ENCODE data around the gene SMARCAL1.

SMARCAL1 gene

DNA sequence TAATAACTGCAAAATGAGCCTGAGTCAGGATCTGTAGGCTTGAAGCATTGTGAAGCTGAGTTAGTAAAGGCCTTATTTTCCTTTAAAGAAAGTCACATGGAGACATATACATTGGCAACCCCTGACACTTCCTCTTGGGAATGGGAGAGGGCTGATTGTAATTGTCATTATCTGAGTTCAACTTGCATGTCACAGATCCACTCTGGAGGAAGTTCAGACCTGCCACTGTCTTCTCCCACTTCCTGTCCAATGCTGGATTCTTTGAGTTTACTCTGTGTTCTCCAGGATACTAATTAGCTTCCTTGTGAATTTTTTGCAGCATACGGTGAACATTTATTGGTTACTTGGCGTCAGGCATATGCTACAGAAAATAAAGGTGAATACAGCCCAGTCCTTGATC lies 34.1 kb downstream of the SMARCAL1 start:
- in situ Hi-C loops (cut with HindIII; ENCODE audit: low pct_ligation_motif_present, low sequenced_read_pairs), result no loop called here
- no peak for DNase-seq
- TF ChIP-seq, protein P1, sequence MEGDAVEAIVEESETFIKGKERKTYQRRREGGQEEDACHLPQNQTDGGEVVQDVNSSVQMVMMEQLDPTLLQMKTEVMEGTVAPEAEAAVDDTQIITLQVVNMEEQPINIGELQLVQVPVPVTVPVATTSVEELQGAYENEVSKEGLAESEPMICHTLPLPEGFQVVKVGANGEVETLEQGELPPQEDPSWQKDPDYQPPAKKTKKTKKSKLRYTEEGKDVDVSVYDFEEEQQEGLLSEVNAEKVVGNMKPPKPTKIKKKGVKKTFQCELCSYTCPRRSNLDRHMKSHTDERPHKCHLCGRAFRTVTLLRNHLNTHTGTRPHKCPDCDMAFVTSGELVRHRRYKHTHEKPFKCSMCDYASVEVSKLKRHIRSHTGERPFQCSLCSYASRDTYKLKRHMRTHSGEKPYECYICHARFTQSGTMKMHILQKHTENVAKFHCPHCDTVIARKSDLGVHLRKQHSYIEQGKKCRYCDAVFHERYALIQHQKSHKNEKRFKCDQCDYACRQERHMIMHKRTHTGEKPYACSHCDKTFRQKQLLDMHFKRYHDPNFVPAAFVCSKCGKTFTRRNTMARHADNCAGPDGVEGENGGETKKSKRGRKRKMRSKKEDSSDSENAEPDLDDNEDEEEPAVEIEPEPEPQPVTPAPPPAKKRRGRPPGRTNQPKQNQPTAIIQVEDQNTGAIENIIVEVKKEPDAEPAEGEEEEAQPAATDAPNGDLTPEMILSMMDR (IDR thresholded peaks at IDR 0.05; ENCODE audit: low read depth, low read length, missing control alignments), result no peak
- Histone ChIP-seq H3K27ac (no peak overlapping the region), H3K36me3 (replicated peaks) (peaks cover 28% of the 10 kb centered on the region), H3K27me3 (replicated peaks) (no peaks in the 10 kb centered on the region), H3K4me3 (ENCODE audit: low read depth, low read length) (no peak overlapping the region)

DNA sequence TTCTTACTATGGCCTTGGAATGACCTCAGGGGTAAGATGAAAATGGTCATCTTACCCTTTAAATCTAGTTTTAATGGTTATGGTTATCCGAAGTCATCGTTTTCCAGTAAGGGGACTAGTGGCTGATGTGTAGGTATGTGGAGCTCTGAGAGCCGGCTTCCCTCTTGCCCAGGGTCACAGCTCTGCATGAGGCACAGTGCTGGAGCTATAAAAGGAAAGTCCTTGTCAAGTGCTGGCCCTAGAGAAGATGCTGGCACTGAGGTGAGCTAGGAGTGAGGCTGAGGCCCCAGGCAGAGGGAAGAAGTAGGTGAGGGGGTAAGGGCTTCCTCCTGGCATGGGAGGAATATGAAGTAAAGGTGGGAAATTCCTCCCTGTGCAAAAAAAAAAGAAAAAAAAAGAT lies 35.0 kb downstream of the SMARCAL1 start:
- H3K4me3 ChIP-seq (ENCODE audit: low read depth, low read length), result no peak overlapping the region
- in situ Hi-C loops (cut with HindIII; ENCODE audit: low pct_ligation_motif_present, low sequenced_read_pairs), result no loop called here
- TF ChIP-seq, protein P1 (IDR thresholded peaks at IDR 0.05; ENCODE audit: low read depth, low read length, missing control alignments), result no peak
- no peak for DNase-seq
- peaks cover 31% of the 10 kb centered on the region for H3K36me3 ChIP-seq (replicated peaks)
- H3K27me3 ChIP-seq (replicated peaks), result no peaks in the 10 kb centered on the region
- H3K27ac ChIP-seq, result no peak overlapping the region

DNA sequence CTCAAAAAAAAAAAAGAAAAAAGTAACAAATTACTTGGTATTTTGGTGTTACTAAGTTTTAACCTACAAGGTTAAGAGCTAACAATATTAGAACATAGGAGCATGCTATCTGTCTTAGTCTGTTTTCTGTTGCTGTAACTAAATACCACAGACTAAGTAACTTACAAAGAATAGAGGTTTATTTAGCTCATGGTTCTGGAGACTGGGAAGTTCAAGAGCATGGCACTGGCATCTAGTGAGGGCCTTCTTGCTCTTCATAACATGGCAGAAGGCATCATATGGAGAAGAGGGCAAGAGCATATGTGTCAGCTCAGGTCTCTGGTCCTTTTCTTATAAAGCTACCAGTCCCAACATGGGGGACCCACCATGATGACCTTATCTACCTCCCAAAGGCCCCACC lies 36.5 kb downstream of the SMARCAL1 start:
- H3K36me3 ChIP-seq (replicated peaks), result peaks cover 40% of the 10 kb centered on the region
- no peak for DNase-seq
- H3K27ac ChIP-seq, result no peak overlapping the region
- H3K4me3 ChIP-seq (ENCODE audit: low read depth, low read length), result no peak overlapping the region
- H3K27me3 ChIP-seq (replicated peaks), result no peaks in the 10 kb centered on the region
- TF ChIP-seq, protein P1 (IDR thresholded peaks at IDR 0.05; ENCODE audit: low read depth, low read length, missing control alignments), result no peak
- in situ Hi-C loops (cut with HindIII; ENCODE audit: low pct_ligation_motif_present, low sequenced_read_pairs), result no loop called here

DNA sequence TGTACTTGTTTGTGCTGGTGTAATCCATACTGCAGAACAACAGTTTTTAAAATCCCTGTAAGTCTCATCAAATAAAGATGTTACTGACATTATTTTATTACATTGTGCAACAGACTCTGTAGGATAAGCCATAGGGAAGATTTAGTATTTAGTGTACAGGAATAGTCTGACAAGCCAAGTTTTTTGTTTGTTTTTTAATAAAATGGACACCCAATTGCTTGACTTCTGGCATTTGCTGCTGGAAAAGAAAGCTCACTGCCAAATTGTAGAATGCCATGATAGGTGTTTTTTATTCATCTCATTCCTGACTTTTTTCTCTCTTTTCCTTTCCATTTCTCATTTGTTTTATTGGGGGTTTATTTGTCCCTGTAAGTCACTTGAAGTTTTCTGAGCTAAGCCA lies 38.1 kb downstream of the SMARCAL1 start:
- no peak overlapping the region for H3K27ac ChIP-seq
- peaks cover 51% of the 10 kb centered on the region for H3K36me3 ChIP-seq (replicated peaks)
- TF ChIP-seq, protein P1 (IDR thresholded peaks at IDR 0.05; ENCODE audit: low read depth, low read length, missing control alignments), result no peak
- in situ Hi-C loops (cut with HindIII; ENCODE audit: low pct_ligation_motif_present, low sequenced_read_pairs), result no loop called here
- no peak overlapping the region for H3K4me3 ChIP-seq (ENCODE audit: low read depth, low read length)
- DNase-seq, result no peak
- no peaks in the 10 kb centered on the region for H3K27me3 ChIP-seq (replicated peaks)

DNA sequence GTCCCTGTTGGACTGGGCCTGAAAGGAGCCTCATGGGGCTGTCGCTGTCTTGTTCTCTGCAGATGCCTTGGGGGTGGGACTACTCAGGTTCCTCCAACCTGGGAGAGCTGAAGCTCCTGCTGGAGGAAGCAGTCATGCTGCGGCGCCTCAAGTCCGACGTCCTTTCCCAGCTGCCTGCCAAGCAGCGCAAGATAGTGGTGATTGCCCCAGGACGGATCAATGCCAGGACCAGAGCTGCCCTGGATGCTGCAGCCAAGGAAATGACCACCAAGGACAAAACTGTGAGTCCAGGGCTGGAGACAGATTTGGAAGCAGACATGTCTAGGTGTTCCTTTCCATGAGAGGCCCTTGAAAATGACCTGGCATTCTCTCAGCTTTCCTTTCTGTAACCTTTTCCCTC lies 38.5 kb downstream of the SMARCAL1 start:
- peaks cover 55% of the 10 kb centered on the region for H3K36me3 ChIP-seq (replicated peaks)
- H3K4me3 ChIP-seq (ENCODE audit: low read depth, low read length), result no peak overlapping the region
- TF ChIP-seq, protein P1 (IDR thresholded peaks at IDR 0.05; ENCODE audit: low read depth, low read length, missing control alignments), result no peak
- no peaks in the 10 kb centered on the region for H3K27me3 ChIP-seq (replicated peaks)
- in situ Hi-C loops (cut with HindIII; ENCODE audit: low pct_ligation_motif_present, low sequenced_read_pairs), result no loop called here
- no peak overlapping the region for H3K27ac ChIP-seq
- no peak for DNase-seq

DNA sequence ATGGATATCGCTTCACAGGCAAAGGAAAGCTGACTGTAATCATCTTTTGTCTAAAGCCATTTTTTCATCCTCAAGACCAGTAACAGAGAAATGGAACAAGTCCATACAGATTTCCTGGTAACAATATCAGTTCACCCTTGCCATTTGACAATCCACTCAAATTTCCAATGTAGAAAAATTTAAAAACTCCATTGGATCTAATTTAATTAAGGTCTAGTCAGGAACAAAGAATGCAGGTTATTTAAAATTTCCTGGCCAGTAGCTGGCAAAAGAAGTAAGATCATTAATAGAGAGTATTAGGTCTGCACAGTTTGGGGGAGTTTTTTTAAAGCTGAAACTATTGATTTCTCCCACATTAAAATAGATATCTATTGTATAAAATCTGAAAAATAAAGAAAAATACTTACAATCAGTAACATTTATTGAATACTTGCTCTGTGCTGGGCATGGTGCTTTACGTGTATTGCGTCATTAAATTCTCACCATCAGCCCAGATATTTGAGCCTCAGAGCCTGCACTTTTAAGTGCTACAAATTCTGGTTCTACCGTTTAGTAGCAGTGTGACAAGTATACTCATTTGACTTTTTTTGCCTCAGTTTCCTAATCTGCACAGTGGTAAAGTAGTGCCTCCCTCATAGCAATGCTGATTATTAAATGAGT lies 41.8 kb downstream of the SMARCAL1 start:
- in situ Hi-C loops (cut with HindIII; ENCODE audit: low pct_ligation_motif_present, low sequenced_read_pairs), result no loop called here
- H3K27ac ChIP-seq, result no peak overlapping the region
- DNase-seq, result no peak
- peaks cover 40% of the 10 kb centered on the region for H3K36me3 ChIP-seq (replicated peaks)
- H3K27me3 ChIP-seq (replicated peaks), result no peaks in the 10 kb centered on the region
- H3K4me3 ChIP-seq (ENCODE audit: low read depth, low read length), result no peak overlapping the region
- TF ChIP-seq, protein P1 (IDR thresholded peaks at IDR 0.05; ENCODE audit: low read depth, low read length, missing control alignments), result no peak

Data from brain microvascular endothelial cell (primary cell).